Peyer's patch (tissue), 4 donors: Measurements from ENCODE around the gene NKAIN2.

ENCODE experiments used
- CTCF ChIP-seq, 6 experiments: fragments of 450-650 bp in 4 of 6; fragments of 200-600 bp in 2 of 6; sonication (generic) in 1 of 6; IDR thresholded peaks; one replicate each; pipeline ENCODE4 v1.5.1; 2017 to 2019; ENCODE audit warnings: antibody characterized with exemption in 6 of 6, mild to moderate bottlenecking in 3 of 6, moderate library complexity in 1 of 6
- POLR2A ChIP-seq, 2 donors: fragments of 450-650 bp; IDR thresholded peaks; one replicate each; pipeline ENCODE4 v1.5.1; 2017; ENCODE audit warnings: antibody characterized with exemption in 2 of 2, mild to moderate bottlenecking in 2 of 2, moderate library complexity in 2 of 2

- TF ChIP-seq CTCF (IDR thresholded peaks at IDR 0.05): no peak
- TF ChIP-seq POLR2A (IDR thresholded peaks at IDR 0.05): no peak
Measured at GRCh38 chr6:123780021-123780420, 23.6 kb upstream of the NKAIN2 start.
